NCI-H524 (cell line): ENCODE measurements around the gene AP1B1.

ENCODE experiments used
- DNase-seq, 2 experiments: peaks; one replicate each; lab custom pipeline; 2025; lab: John Stamatoyannopoulos, UW

AP1B1 gene

GRCh38 chr22:29300807-29301601 lies 87.4 kb downstream of the AP1B1 start:
- no peak for DNase-seq

- DNase-seq: no peak
Measured at GRCh38 chr22:29300467-29300806, 87.9 kb downstream of the AP1B1 start.

- no peak for DNase-seq
Measured at GRCh38 chr22:29299136-29299900, 89.1 kb downstream of the AP1B1 start.

- DNase-seq: no peak
Measured at GRCh38 chr22:29298641-29299040, 89.7 kb downstream of the AP1B1 start.

GRCh38 chr22:29292379-29292778 lies 96.0 kb downstream of the AP1B1 start:
- no peak for DNase-seq

DNA sequence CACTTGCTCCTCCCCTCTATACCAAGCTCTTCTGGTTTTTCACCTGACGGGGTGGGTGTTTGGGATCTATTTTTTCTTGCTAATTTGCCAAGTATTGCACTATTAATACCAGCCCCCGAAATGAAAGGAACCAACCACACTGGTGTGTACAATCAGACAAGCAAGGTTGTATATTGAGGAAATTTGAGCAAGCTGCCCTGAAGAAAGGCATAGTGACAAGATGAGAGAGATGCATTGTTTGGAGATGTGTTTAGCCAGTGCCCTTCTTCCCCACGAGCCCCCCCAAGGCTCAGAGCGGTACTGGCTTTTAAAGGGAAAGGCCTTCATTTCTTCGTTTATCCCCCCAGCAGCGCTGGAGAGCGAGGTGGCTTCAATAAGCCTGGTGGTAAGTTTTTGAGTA lies 97.2 kb downstream of the AP1B1 start:
- no peak for DNase-seq

DNA sequence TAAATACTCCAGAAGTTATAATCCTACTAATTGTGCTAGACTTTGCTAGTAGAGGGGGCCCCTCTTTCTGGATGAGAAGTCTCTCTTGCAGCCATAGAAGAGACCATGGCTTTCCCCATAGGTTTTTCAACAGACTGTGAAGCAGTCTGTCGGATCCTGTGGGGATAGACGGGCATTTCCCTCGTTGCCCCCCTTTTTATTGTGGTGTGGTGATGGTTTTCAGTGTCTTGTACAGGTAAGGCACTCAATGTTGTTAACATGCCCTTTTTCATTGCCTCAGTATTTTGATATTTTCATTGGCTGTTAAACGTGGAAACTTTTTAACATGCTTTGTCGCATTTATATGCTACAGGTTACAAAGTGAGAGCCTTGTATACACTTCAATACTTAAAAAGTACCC lies 98.3 kb downstream of the AP1B1 start:
- DNase-seq: no peak

- DNase-seq: no peak
Measured at GRCh38 chr22:29288837-29289236, 99.5 kb downstream of the AP1B1 start.

- no peak for DNase-seq
Measured at GRCh38 chr22:29284196-29284595, 104.2 kb downstream of the AP1B1 start.

- DNase-seq: no peak
Measured at GRCh38 chr22:29277927-29278326, 110.4 kb downstream of the AP1B1 start.
